Peyer's patch (tissue), 4 donors: Measurements from ENCODE around the gene UGCG. TPM values are rescaled to one million over a fixed set of nuclear protein-coding genes. Genes with fewer than 3 reads are reported as not detected.
"Not testable (repeated sequence)": the region's sequence is repeated elsewhere in the genome, so short reads cannot be mapped to it uniquely, and the experiment has no call there.

Experiments
- DNase-seq, 3 donors: peaks; one replicate each; pipeline ENCODE4 v3.0.0-alpha.2; 2017 to 2019
- H3K27ac ChIP-seq, 4 donors: fragments of 200-600 bp; sonication (generic); one replicate each; pipeline ENCODE4 v1.5.1; 2016 to 2019
- H3K27me3 ChIP-seq, 2 donors: fragments of 200-600 bp; sonication (generic); one replicate each; pipeline ENCODE4 v1.5.1; 2019
- H3K36me3 ChIP-seq, 3 donors: fragments of 200-600 bp; sonication (generic); one replicate each; pipeline ENCODE4 v1.5.1; 2016 to 2019
- H3K4me1 ChIP-seq, 4 donors: fragments of 200-600 bp; sonication (generic); one replicate each; pipeline ENCODE4 v1.5.1; 2016 to 2019
- H3K4me3 ChIP-seq, 4 donors: fragments of 200-600 bp; sonication (generic); 1 replicate in 3 of 4; 2 replicates in 1 of 4; pipeline ENCODE4 v1.5.1; 2016 to 2019; ENCODE audit warnings: mild to moderate bottlenecking in 1 of 4
- H3K9me3 ChIP-seq, 4 donors: fragments of 200-600 bp; sonication (generic); one replicate each; pipeline ENCODE4 v1.5.1; 2016 to 2019; ENCODE audit warnings: mild to moderate bottlenecking in 1 of 4
- CTCF ChIP-seq, 6 experiments: fragments of 450-650 bp in 4 of 6; fragments of 200-600 bp in 2 of 6; sonication (generic) in 1 of 6; IDR thresholded peaks; one replicate each; pipeline ENCODE4 v1.5.1; 2017 to 2019; ENCODE audit warnings: antibody characterized with exemption in 6 of 6, mild to moderate bottlenecking in 3 of 6, moderate library complexity in 1 of 6
- POLR2A ChIP-seq, 2 donors: fragments of 450-650 bp; IDR thresholded peaks; one replicate each; pipeline ENCODE4 v1.5.1; 2017; ENCODE audit warnings: antibody characterized with exemption in 2 of 2, mild to moderate bottlenecking in 2 of 2, moderate library complexity in 2 of 2
- total RNA-seq, 4 donors: library from RNA; depleted of rRNA; stranded (reverse); fragments of >200 nt; gene quantifications; one replicate each; pipeline ENCODE4 v1.1.0, GENCODE V29; 2016

The UGCG gene
- total RNA-seq, 4 donors from 2014 or later = 35.6 to 68.5 (median 61.4) TPM

GRCh38 chr9:111900151-111900857 lies 3.7 kb downstream of the UGCG start:
- no peak for TF ChIP-seq CTCF (IDR thresholded peaks at IDR 0.05)
- TF ChIP-seq POLR2A (IDR thresholded peaks at IDR 0.05) = no peak
- no peaks in the 10 kb centered on the region for H3K27me3 ChIP-seq
- H3K36me3 ChIP-seq = no peaks in the 10 kb centered on the region
- peak overlapping the region in 3 of 4 donors; percentile 8 to 98 (median 10) for H3K4me3 ChIP-seq
- H3K9me3 ChIP-seq = no peaks in the 10 kb centered on the region
- H3K27ac ChIP-seq = peak overlapping the region in 1 of 4 donors; percentile 43
- H3K4me1 ChIP-seq = peaks cover 6 to 55% (median 22%) of the 10 kb centered on the region in 4 donors
- DNase-seq = no peak

- Histone ChIP-seq H3K27ac (peak overlapping the region in 2 of 4 donors; percentile 43 to 45), H3K27me3 (no peaks in the 10 kb centered on the region), H3K4me3 (peak overlapping the region in 2 of 4 donors; percentile 10 to 12), H3K9me3 (no peaks in the 10 kb centered on the region), H3K4me1 (peaks cover 6 to 49% (median 24%) of the 10 kb centered on the region in 4 donors), H3K36me3 (no peaks in the 10 kb centered on the region)
- DNase-seq = no peak
- no peak for TF ChIP-seq CTCF (IDR thresholded peaks at IDR 0.05)
- no peak for TF ChIP-seq POLR2A (IDR thresholded peaks at IDR 0.05)
Measured at GRCh38 chr9:111900858-111901612, 4.4 kb downstream of the UGCG start.

GRCh38 chr9:111902391-111903139 lies 6.0 kb downstream of the UGCG start:
- no peaks in the 10 kb centered on the region for H3K36me3 ChIP-seq

GRCh38 chr9:111903535-111903934 lies 6.9 kb downstream of the UGCG start:
- H3K27ac ChIP-seq = peak overlapping the region in 2 of 4 donors; percentile 36 to 45

More at GRCh38 chr9:111902391-111903139, 6.0 kb downstream of the UGCG start:
- H3K4me1 ChIP-seq = peaks cover 6 to 50% (median 24%) of the 10 kb centered on the region in 4 donors
- no peak for DNase-seq
- no peak for TF ChIP-seq CTCF (IDR thresholded peaks at IDR 0.05)
- no peak for TF ChIP-seq POLR2A (IDR thresholded peaks at IDR 0.05)
- H3K9me3 ChIP-seq = no peaks in the 10 kb centered on the region
- peak overlapping the region in 3 of 4 donors; percentile 18 to 45 (median 27) for H3K27ac ChIP-seq
- H3K27me3 ChIP-seq = no peaks in the 10 kb centered on the region
- no peak overlapping the region for H3K4me3 ChIP-seq

GRCh38 chr9:111904026-111904425 lies 7.4 kb downstream of the UGCG start:
- TF ChIP-seq POLR2A (IDR thresholded peaks at IDR 0.05) (no peak), CTCF (IDR thresholded peaks at IDR 0.05) (no peak)

More at GRCh38 chr9:111903535-111903934, 6.9 kb downstream of the UGCG start:
- H3K36me3 ChIP-seq, H3K9me3 ChIP-seq, H3K27me3 ChIP-seq, DNase-seq, H3K4me3 ChIP-seq: not testable (repeated sequence)
- H3K4me1 ChIP-seq = peaks cover 6 to 60% (median 26%) of the 10 kb centered on the region in 4 donors

More at GRCh38 chr9:111904026-111904425, 7.4 kb downstream of the UGCG start:
- no peaks in the 10 kb centered on the region for H3K36me3 ChIP-seq
- no peaks in the 10 kb centered on the region for H3K9me3 ChIP-seq
- H3K27me3 ChIP-seq = no peaks in the 10 kb centered on the region
- no peak for DNase-seq
- H3K4me3 ChIP-seq = no peak overlapping the region
- peak overlapping the region in 1 of 4 donors; percentile 36 for H3K27ac ChIP-seq
- peaks cover 9 to 60% (median 26%) of the 10 kb centered on the region in 4 donors for H3K4me1 ChIP-seq
